ENCODE results near the gene RBM14.
A peak's percentile ranks its signal among the peaks of the same experiment; 100 is the strongest.
"Not testable (repeated sequence)": the region's sequence is repeated elsewhere in the genome, so short reads cannot be mapped to it uniquely, and the experiment has no call there.

RBM14 gene

DNA sequence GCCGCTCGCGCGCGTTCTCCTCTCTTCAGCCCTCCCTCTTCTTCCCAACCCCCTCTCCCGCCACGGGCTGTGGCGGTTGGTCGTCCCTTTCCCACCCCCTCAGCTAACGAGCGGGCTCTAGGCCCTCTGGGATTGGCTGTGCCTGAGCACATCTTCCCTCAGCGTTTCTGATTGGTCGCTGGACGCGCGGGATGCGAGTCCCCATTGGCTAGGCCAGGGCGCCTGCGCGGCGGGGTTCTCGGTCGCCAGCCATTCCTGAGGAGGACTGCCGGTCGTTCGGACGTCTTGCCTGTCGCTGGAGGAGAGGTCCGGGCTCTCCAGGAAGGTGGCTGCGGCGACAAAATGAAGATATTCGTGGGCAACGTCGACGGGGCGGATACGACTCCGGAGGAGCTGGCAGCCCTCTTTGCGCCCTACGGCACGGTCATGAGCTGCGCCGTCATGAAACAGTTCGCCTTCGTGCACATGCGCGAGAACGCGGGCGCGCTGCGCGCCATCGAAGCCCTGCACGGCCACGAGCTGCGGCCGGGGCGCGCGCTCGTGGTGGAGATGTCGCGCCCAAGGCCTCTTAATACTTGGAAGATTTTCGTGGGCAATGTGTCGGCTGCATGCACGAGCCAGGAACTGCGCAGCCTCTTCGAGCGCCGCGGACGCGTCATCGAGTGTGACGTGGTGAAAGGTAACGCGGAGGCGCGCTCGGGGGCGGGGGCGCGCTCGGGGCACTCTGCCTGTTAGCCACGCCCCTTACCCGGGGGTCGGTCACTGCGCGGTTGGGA, at the start of gene RBM14:
TSS of gene RBM14 (plus strand) at position 252 of the 776 bp plus-strand sequence. CDS start at position 343, 91 bp downstream.
- peak; percentile 99 for DNase-seq

GRCh38 chr11:66567787-66568123, 48.7 kb upstream of the RBM14 start:
- DNase-seq, result no peak

DNA sequence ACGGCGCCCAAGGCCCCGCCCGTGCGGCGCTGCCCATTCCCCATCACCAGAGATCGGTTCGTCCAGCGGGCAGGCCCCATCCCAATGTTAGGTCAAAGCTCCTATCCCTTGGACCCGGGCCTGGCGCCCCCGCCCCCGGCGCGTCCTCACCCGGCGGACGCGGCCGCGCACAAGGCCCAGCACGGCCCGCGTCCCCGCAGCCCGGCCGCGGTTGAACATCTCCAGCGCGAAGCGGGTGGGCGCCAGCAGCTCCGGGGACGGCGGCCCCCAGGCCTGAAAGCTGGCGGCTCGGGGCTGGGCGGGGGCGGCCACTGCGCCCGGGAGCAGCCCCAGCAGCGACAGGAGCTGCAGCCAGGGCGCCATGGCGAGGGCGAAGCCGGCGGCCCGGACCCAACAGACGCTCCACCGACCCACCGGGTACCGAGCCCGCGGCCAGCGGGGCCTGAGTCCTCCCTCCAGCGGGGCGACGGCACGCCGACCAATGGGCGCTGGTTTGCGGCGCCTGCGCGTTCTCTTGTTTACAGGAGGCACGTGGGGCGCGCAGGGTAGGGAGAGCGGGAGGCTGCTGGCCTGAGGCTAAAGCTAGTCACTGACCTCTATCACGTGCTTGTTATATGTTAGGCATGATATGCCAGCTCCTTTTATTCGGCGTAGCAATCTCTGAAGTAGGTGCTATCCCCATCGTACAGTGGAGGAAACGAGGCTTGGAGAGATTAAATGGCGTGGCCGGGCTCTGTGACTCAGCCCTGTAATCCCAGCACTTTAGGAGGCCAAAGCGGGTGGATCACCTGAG, 48.1 kb upstream of the RBM14 start, which contains the start of gene CTSF:
TSS of gene CTSF (minus strand) at position 483 of the 793 bp plus-strand sequence. CDS start at position 363, 120 bp downstream.
- peak; percentile 77 for DNase-seq

DNA sequence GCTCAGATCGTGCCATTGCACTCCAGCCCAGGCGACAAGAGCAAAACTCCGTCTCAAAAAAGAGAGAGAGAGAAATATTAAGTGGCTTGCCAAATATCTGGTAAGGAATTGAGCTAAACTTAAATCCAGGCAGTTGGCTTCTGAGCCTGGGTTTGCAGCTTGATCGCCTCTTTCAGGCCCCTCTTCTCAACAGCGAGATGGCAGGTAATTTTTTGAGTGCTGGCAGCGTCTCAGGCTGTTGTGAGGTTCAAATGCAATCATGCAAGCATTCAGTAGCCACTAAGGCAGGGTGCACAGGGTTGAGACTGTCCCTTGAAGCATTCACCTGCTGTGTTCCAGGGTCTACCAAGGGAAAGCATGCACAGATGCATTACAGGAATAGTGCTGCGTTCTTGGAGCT, 47.4 kb upstream of the RBM14 start:
- DNase-seq, result no peak

GRCh38 chr11:66570079-66570849, 46.2 kb upstream of the RBM14 start:
- no peak for DNase-seq

DNA sequence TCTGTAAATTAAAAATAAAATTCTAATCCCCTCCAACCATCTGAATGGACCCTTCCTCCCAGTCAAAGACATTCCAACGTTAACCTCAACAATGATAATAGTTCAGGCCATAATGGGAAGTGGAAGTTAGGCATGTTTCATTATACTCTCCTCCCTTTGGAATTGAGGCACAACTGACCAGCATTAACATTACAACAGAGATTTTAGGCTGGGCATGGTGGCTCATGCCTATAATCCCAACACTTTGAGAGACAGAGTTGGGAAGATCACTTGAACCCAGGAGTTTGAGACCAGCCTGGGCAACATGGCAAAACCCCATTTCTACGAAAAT, 45.6 kb upstream of the RBM14 start:
- DNase-seq, result no peak

DNA sequence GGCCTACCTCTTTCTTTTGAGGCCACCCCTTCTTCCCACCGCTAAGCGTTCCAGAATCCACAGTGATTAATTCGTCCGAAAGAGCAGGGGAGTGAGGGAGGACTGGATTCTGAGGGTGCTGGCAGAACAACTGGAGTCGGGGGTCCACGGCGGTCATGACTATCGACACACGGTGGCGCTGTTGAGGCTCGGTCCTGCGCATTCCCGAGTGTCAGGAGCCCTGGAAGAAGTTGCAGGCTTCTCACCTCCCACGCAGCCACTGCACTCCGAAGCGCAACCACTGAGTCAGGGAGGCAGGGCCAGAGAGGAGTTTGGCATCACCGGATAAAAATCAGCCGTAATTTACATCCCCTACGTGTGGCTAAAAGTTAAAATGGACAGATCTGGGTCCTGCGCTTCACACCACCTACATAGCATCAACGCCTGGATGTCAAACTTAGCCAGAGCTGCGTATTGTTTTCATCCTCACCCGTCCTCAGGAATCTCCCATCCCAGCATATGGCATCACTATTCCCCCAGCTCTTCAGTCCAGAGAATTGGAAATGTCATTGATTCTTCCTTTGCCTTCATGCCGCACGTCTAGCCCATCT, 37.3 kb upstream of the RBM14 start:
- DNase-seq, result peak; percentile 79

- no peak for DNase-seq
Observed at GRCh38 chr11:66580803-66581202, 35.6 kb upstream of the RBM14 start.

GRCh38 chr11:66581261-66581660, 35.2 kb upstream of the RBM14 start:
- no peak for DNase-seq

DNA sequence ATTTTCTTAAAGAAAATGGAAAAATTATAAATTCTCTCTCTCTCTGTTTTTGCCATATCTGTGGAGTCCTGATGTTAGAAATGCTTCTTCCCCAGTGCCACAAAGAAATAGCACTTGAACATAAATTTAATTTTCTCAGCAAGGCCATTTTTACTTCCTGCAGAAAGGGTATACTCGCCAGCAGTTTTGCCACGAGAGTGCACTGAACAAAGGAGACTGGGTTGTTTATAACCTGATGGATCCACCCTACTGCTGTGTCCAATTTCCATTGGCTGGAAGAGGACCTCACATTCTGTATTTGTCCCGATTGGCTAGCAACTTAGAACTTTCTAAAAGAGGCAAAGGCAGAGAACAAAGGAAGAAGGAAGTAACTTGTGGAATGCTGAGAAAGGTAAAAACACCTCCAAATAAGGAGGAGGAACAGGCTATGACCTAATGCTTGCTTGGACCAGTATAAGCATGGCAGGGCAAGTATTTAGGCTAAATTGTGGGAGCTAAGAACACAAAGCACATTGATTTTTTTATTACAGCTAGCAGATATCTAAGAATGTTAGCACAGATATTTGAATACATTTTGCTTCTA, 33.8 kb upstream of the RBM14 start:
- not testable (repeated sequence) for DNase-seq

DNA sequence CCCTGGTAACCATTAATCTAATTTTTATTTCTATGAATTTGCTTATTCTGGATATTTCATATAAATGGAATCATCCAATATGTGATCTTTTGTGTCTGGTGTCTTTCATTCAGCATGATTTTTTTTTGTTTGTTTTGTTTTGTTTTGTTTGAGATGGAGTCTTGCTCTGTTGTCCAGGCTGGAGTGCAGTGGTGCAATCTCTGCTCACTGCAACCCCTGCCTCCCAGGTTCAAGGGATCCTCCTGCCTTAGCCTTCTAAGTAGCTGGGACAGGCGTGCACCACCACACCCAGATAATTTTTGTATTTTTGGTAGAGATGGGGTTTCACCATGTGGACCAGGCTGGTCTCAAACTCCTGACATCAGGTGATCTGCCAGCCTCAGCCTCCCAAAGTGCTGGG, 31.0 kb upstream of the RBM14 start:
- DNase-seq, result not testable (repeated sequence)

- no peak for DNase-seq
Observed at GRCh38 chr11:66586136-66586535, 30.3 kb upstream of the RBM14 start.

GRCh38 chr11:66589315-66589714, 27.1 kb upstream of the RBM14 start:
- not testable (repeated sequence) for DNase-seq

- no peak for DNase-seq
Observed at GRCh38 chr11:66589996-66590675, 26.3 kb upstream of the RBM14 start.

GRCh38 chr11:66591175-66591574, 25.3 kb upstream of the RBM14 start:
- DNase-seq, result no peak

GRCh38 chr11:66592457-66593302, 23.8 kb upstream of the RBM14 start, which contains the start of the genes CCDC87 and CCS:
CCDC87 (minus strand) TSS chr11:66593063; CDS start chr11:66593015, 48 bp downstream.
CCS (plus strand) TSS chr11:66593185; CDS start chr11:66593262, 77 bp downstream.
- peak; percentile 98 for DNase-seq

DNA sequence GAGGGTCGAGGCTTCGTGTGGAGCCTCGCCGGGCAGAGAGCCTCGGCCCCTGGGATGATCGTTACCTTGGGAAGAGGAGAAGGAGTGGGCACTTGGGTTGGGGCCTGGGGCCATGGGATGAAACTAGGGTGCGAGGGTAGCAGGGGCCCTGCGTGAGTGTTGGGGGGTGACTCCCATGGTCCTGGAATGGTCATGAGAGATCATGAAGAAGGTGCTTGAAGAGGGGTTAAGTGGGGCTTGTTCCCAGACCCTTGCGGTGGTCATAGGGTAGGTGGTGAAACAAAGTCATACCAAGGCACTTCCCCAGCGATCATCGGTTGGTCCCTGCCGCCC, 23.2 kb upstream of the RBM14 start:
- no peak for DNase-seq

DNA sequence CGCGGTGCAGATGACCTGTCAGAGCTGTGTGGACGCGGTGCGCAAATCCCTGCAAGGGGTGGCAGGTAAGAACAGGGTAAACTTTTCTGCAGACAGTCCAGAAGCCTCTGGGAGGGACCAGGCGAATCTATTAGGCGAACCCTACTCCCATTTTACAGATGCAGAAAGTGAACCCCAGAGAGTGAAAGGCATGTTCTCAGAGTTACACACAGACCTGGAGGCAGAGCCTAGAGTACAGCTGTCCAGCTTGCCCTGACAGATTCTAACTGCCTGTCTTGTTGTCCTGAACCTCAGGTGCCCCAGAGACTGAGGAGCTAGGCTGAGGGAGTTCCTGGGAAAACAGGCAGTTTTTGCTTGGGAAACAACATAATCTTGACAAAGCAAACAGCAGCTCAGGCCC, 22.8 kb upstream of the RBM14 start:
- DNase-seq, result no peak

DNA sequence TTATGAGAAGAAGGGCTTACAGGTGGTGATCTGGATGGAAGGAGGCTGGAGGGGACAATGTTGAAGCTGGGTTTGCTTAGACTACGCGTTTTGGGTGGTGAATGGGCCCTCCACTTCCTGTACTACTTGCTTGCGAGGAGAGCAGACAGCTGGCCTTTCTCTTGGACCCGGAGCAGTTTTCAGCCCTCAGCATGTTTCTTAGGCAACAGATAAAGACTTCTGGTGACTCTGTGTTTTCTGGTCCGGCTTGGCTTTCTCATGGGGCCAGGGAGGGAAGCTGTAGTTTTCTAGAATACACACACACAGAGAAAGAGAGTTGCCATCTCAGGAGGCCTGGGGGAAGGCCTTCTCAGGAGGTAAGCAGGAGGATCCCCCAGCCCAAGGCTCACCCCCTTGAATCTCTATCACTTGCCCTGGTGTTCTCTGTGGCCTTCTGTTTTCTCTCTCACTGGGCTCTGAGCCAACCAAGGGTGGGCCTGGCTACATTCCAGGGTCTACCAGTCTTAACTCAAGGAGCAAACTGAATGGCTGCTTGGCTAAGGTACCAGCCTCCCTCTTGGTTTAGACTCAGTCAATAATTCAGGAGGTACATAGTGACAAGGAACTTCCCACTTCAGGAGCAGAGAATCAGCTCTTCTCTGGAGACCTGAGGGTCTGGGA, 21.1 kb upstream of the RBM14 start:
- no peak for DNase-seq

DNA sequence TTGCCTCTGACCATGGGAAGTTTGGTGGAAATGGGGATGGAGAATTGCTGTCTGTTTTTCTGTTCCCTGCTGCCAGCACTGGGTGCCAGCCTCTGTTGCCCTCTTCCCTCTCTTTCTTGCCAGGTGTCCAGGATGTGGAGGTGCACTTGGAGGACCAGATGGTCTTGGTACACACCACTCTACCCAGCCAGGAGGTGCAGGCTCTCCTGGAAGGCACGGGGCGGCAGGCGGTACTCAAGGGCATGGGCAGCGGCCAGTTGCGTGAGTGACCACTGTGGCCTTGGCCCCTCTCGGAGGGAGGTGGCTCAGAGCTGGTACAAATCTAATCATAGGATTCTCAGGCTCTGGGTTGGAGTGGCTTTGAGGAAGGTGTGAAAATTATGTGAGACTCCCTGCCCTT, 17.4 kb upstream of the RBM14 start:
- DNase-seq, result no peak

DNA sequence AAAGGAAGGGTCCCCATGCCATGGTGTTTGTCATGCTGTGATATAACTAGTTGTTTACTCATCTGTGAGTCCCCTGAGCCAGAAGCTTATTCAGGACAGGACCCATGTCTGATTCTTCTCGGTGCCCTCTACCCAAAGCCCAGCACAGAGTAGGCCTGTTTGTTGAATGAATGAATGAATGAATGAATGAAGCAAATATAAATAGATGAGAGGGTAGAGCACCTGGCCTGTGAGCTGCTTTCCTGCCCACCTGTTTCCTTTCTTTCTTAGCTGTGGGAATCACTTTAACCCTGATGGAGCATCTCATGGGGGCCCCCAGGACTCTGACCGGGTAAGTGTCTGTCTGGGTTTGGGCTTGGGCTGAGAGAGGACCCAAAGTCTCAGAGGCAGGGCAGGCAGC, 16.2 kb upstream of the RBM14 start:
- DNase-seq, result no peak
